ENCODE results near the gene FAH.
A peak's percentile ranks its signal among the peaks of the same experiment; 100 is the strongest.

FAH gene

DNA sequence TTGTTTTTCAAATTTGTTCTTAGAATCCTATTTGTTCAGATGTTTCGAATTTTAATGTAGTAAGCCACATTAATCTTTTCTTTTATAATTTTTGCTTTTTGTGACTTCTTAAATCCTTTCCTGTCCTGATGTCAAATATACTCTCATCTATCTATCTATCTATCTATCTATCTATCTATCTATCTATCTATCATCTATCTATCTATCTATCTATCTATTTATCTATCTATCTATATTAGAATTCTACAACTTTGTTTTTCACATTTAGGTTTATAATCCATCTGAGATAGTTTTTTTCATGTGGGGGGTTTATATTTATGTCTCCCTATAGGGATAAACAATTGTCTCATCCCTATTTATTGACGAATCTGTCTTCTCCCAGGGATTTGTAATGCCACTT lies 67.2 kb downstream of the FAH start:
- TF ChIP-seq, protein P1, sequence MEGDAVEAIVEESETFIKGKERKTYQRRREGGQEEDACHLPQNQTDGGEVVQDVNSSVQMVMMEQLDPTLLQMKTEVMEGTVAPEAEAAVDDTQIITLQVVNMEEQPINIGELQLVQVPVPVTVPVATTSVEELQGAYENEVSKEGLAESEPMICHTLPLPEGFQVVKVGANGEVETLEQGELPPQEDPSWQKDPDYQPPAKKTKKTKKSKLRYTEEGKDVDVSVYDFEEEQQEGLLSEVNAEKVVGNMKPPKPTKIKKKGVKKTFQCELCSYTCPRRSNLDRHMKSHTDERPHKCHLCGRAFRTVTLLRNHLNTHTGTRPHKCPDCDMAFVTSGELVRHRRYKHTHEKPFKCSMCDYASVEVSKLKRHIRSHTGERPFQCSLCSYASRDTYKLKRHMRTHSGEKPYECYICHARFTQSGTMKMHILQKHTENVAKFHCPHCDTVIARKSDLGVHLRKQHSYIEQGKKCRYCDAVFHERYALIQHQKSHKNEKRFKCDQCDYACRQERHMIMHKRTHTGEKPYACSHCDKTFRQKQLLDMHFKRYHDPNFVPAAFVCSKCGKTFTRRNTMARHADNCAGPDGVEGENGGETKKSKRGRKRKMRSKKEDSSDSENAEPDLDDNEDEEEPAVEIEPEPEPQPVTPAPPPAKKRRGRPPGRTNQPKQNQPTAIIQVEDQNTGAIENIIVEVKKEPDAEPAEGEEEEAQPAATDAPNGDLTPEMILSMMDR (IDR thresholded peaks at IDR 0.05; ENCODE audit: extremely low read depth, insufficient read depth, missing control alignments): no peak
- DNase-seq (ENCODE audit: low spot score): no peak
- in situ Hi-C loops (cut with MboI; ENCODE audit: low pct_unique_long_range_greater_than_20kb, low sequenced_read_pairs, unreplicated experiment): no loop called here

DNA sequence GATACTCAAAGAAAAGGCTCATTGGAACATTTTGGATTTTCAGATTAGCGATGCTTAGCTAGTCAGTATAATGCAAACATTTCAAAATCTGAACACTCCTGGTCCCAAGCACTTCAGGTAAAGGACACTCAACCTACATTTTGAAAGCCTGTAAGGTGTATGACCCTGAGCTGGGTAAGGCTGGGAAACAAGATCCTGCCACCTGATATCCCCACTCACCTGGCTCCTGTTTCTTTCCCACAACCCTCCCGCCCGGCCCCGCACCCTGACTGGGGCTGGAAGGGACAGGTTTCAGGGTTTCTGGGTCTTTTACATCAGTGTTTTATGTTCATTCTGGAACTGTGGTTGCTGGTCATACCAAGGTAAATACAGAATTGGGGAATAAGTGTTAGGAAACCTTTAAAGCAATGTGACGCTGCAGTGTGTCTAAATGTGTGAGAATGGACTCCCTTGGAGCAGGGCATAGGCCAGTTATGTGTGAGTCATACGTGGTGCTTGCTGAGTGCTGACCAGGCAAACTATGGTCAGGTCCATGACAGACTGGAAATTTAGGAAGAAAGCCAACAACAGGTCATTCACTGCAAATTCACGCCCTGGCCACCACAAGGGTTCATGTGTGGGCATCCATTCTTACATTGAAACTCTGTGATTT lies 76.3 kb downstream of the FAH start:
- TF ChIP-seq, protein P1 (IDR thresholded peaks at IDR 0.05; ENCODE audit: extremely low read depth, insufficient read depth, missing control alignments): no peak
- in situ Hi-C loops (cut with MboI; ENCODE audit: low pct_unique_long_range_greater_than_20kb, low sequenced_read_pairs, unreplicated experiment): no loop called here
- no peak for DNase-seq (ENCODE audit: low spot score)

DNA sequence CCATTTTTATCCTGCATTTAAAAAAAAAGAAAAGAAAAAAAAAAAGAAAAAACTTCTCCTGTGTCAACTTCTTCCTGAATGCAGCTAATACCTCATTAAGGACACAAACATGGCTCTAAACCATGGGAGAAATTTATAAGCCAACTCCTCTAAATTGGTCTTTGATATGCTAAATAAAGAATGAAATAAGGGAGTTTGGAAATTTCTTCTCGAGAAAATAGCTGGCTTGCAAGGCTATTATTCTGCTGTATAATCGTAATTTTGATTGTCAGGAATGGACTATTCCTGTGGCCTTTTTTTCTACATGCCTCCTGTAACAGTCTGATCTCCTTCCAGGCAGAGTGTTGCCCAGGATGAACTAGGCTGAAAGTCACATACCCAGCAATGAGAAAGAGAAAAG lies 78.6 kb downstream of the FAH start:
- in situ Hi-C loops (cut with MboI; ENCODE audit: low pct_unique_long_range_greater_than_20kb, low sequenced_read_pairs, unreplicated experiment): no loop called here
- DNase-seq (ENCODE audit: low spot score): no peak
- TF ChIP-seq, protein P1 (IDR thresholded peaks at IDR 0.05; ENCODE audit: extremely low read depth, insufficient read depth, missing control alignments): no peak

DNA sequence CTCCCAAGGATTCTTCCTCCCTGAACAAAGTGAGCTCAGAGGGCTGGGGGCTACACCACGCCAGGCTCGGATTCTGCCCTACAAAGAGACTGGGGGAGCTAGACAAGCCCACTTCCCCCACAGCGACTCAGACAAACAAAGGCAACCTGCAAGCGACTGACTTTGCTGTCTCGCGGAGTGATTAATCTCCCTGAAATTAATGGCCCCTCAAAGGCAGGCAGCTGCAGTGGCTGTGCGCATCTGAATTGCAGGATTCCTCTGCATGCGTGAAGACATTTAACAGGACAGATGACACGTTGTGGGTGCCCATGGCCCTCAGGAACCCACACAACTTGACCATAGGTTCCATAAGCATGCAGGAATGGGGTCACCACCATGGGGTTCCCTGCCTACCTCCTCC lies 80.8 kb downstream of the FAH start:
- TF ChIP-seq, protein P1 (IDR thresholded peaks at IDR 0.05; ENCODE audit: extremely low read depth, insufficient read depth, missing control alignments): no peak
- in situ Hi-C loops (cut with MboI; ENCODE audit: low pct_unique_long_range_greater_than_20kb, low sequenced_read_pairs, unreplicated experiment): no loop called here
- no peak for DNase-seq (ENCODE audit: low spot score)

DNA sequence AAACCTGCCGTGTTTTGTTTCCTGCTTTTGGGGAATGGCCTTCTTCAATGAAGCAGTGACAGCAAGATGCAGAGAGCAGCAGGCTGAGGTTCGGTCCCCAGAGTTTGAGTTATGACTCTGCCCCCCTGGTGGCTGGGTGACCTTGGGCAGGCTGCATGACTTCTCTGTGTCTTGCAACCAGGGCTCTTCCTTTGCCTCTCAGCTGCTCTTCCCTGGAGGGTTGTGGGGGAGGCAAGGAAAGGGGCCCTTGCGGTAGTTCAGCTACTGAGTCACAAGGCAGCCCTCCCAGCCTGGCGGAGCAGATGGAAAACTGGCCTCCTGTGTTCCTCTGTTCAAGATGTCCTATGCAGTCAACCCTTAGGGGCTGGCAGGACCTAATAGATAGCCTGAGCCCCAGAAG lies 82.1 kb downstream of the FAH start:
- in situ Hi-C loops (cut with MboI; ENCODE audit: low pct_unique_long_range_greater_than_20kb, low sequenced_read_pairs, unreplicated experiment): no loop called here
- TF ChIP-seq, protein P1 (IDR thresholded peaks at IDR 0.05; ENCODE audit: extremely low read depth, insufficient read depth, missing control alignments): peak; percentile 60
- peak; percentile 57 for DNase-seq (ENCODE audit: low spot score)

All from GM13977 (cell line).